HG03045 (cell line): Measurements from ENCODE around the gene C15orf61.

Experiments
- ATAC-seq: cut with Tn5 transposase; IDR thresholded peaks from one replicate; pipeline ENCODE4 v1.9.1; 2021; ENCODE audit warnings: mild to moderate bottlenecking, moderate library complexity; ENCODE audit not compliant: unreplicated experiment

The C15orf61 gene

GRCh38 chr15:67521029-67521782, at the start of gene C15orf61:
C15orf61 (plus strand) TSS chr15:67521131; CDS start chr15:67521249, 118 bp downstream.
- ATAC-seq, result peak; percentile 82

GRCh38 chr15:67472957-67473356, 48.0 kb upstream of the C15orf61 start:
- no peak for ATAC-seq

- ATAC-seq, result no peak
Observed at GRCh38 chr15:67474405-67475110, 46.4 kb upstream of the C15orf61 start.

- ATAC-seq, result no peak
Observed at GRCh38 chr15:67479781-67480505, 41.0 kb upstream of the C15orf61 start.

- no peak for ATAC-seq
Observed at GRCh38 chr15:67480741-67481140, 40.2 kb upstream of the C15orf61 start.

- ATAC-seq, result no peak
Observed at GRCh38 chr15:67481680-67482079, 39.3 kb upstream of the C15orf61 start.

- ATAC-seq, result no peak
Observed at GRCh38 chr15:67495585-67495984, 25.3 kb upstream of the C15orf61 start.

- no peak for ATAC-seq
Observed at GRCh38 chr15:67501177-67501835, 19.6 kb upstream of the C15orf61 start.

- no peak for ATAC-seq
Observed at GRCh38 chr15:67501836-67502461, 19.0 kb upstream of the C15orf61 start.

- ATAC-seq, result no peak
Observed at GRCh38 chr15:67504056-67504455, 16.9 kb upstream of the C15orf61 start.

GRCh38 chr15:67504796-67505195, 16.1 kb upstream of the C15orf61 start:
- ATAC-seq, result no peak

GRCh38 chr15:67505675-67506572, 15.0 kb upstream of the C15orf61 start:
- ATAC-seq, result no peak

GRCh38 chr15:67506775-67507747, 13.9 kb upstream of the C15orf61 start:
- ATAC-seq, result no peak

- ATAC-seq, result no peak
Observed at GRCh38 chr15:67508407-67508806, 12.5 kb upstream of the C15orf61 start.

GRCh38 chr15:67509918-67510317, 11.0 kb upstream of the C15orf61 start:
- ATAC-seq, result no peak

GRCh38 chr15:67510597-67511190, 10.2 kb upstream of the C15orf61 start:
- no peak for ATAC-seq

- no peak for ATAC-seq
Observed at GRCh38 chr15:67511606-67512005, 9.3 kb upstream of the C15orf61 start.

- no peak for ATAC-seq
Observed at GRCh38 chr15:67512140-67512539, 8.8 kb upstream of the C15orf61 start.
